Stimulated activated CD8-positive, alpha-beta memory T cell treated with anti-CD3 and anti-CD28 coated beads, Interleukin-15, amount 100 ng/mL, for 24 hours (primary cell): ENCODE measurements around the gene DGKK.
"Not testable (repeated sequence)": the region's sequence is repeated elsewhere in the genome, so short reads cannot be mapped to it uniquely, and the experiment has no call there.

Experiments
- DNase-seq: peaks from one replicate; pipeline ENCODE4 v3.0.0-alpha.2; 2020; ENCODE audit warnings: low read depth

Gene DGKK

DNA sequence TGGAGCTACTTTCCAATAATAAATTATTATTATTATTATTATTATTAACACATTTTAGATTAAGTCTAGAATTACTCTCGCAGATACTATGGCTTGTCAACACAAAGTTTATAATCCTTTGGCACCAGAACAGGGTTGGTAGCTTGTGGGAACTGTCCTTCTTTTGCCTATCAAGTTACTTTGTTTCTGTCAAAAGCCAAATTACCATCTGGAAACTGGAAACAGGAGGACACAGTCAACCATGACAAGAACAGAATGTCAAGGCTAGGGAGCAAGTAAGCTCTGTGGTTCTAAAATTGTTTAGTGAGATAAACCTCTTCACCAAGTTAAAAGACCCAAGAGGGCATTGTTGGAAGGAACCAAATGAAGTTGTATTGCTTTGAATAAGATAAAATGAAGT, 42.5 kb downstream of the DGKK start:
- no peak for DNase-seq

DNA sequence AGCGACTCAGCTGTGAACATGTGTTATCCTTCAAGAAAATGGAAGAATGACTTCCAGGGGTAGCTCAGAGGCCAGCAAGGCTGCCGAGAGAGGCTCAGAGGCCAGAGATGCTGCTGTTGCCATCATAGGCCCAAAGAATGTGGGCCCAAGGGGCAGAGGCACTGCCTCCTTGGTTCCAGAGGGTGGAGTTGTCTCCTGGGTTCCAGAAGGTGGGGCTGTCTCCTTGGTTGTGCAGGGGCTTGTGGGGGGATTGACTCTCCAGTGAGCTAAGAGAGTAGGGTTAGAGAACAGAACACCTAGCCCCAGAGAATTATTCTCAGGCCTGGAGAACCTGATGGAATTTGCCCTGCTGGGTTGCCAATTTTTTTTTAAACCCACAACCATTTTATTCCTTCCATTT, 62.6 kb downstream of the DGKK start:
- no peak for DNase-seq

DNA sequence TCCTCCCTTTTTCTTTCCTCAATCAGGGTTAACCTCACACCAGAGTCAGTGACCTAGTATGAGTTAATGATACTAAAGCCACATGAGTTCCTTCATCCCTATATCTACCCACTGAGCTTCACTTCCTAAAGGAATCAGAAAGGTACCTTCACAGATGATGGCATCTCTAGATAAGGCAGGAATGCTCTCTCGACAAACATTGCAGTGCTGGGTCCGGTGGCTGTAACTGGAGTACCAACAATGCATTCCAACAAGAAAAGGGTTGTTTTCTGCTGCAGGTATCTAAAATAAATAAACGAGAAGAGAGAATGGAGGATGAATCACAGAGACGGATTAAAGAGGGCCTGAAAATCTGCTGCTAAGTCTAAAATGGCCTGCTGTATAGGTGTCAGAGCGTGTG, 66.7 kb downstream of the DGKK start:
- no peak for DNase-seq

DNA sequence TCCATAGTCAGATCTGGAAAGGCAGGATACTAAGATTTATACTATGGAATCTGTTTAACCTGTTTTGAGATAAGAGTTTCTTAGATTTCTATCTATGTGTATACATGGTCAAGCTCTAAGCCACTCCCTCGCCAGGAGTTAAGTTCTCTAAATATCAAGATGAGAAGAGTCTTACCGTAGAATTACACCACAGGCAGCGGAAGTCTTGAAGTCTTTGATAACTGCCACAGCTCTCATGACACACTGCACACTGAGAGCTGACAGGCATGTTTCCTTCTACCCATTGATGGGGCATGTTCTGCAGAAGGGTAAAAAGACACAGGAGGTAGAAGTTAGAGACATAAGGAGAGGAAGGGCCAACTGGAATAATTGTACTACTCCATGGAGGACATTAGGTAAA, 67.7 kb downstream of the DGKK start:
- DNase-seq, result no peak

DNA sequence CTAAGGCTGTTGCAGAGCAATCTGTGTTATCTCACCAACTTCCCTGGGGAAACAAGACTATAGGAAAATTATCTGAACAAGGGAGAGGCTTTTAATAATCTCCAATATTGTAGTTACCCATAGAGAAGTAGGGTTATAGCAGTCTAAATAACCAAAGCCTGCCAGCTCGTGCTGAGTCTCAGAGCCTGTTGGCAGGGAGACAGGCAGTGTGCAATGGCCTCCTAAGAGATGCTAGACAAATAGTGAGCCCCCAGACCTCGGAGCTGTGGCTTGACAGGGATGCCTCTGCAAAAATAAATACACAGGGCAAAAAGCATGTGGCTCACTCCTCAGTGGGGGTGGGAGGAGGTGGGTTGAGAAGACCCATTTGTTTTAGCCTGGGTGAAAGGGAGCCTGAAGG, 76.7 kb downstream of the DGKK start:
- DNase-seq, result no peak

DNA sequence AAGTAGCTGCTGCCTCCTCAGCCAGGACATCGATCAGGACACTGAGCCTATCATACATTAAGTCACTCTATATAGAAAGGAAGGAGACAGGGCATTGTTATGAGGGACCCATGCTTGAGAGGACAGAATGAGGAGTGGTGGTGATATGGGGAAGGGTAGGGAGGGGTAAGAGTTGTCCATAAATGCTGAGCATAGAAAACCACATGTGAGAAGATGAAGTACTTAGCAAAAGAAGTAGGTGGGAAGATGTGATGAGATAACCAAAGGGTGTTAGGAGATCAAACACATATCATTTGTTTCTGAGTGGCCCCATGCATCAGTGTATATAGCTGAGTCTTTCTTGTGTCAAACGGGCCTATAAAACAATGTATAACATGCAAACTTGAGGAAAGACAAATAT, 84.1 kb downstream of the DGKK start:
- DNase-seq, result no peak

DNA sequence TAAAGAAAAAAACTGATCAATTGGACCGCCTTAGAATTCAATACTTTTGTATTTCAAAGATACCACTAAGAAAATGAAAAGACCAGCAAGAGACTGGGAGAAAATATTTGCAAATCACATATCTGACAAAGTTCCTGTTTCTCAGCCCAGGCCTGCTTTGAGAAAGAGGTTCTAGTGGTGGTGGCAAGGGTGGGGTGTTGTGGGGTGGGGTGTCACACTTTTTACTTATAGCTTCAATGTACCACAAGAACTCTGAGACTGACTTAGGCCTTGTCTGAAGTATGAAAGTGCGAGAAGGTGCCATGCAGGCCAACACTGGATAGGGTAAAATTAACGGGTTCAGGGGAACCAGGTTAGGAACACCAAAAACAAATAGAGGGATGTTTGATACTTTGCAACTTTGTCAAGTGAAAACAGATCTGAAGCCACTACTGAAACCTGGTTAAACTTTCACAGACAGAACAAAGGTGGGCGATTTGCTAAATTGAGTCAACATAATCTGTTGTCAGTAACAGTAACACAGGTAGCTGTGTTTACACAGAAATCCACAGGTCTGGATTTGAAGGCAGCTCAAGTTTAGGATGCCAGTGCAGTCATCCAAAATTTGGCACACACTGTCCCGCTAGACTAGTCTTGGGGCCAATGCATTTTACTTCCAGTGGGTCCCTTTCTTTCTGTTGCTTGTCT, 88.8 kb downstream of the DGKK start:
- DNase-seq, result no peak

DNA sequence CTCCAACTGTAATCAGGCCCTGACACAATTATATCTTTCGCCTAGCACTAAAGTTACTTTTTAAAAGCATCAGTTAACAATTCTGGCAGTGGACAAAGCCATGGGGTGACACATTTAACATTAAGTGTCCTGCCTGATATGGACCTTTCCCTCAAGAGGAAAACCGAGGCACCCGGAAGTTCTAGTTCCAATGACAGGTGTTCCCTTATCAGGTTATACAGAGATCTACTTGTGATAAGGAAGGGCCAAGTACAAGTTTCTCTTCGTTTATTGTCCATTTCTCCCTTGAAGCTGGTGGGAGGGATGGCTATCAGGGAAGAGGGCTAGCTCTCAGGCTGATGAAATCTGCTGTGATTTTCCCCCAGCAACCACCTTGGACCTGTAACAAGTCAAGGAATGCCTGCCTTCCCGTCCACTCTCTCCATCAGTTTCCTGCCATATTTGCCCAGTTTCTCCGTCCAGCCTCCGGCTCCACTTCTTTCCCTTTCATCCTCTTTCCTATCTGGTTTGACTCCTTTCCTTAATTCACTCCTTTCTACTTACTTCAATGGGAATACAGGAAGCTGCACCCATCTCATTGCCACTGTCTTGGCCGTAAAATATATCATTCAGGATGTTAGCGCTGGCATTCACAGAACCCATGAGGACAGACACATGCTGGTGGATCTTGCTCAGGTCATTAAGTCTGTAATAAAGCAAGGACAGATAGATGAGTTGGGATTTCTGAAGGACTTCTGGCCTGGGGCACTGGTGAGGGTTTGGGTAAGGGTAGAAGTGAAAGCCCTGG, 95.0 kb downstream of the DGKK start:
- DNase-seq, result no peak

DNA sequence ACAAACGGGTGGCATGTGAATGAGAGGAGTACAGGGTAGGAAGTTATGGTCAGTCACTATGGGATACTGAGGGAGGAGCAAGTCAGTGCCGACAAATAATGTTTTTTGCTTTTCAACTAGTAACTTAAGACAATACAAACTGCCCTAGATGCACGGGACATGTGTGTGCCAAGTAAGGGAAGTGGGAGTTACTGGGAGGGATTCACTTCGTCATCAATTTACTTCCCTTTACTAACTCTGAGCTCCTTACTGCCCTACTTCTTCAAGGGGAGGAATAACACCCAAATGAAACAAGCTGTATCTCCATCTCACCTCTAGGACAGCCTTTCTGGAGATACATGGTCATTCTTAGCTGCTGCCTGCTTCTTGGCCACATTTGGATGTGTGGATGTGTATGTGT, 97.7 kb downstream of the DGKK start:
- DNase-seq, result no peak

DNA sequence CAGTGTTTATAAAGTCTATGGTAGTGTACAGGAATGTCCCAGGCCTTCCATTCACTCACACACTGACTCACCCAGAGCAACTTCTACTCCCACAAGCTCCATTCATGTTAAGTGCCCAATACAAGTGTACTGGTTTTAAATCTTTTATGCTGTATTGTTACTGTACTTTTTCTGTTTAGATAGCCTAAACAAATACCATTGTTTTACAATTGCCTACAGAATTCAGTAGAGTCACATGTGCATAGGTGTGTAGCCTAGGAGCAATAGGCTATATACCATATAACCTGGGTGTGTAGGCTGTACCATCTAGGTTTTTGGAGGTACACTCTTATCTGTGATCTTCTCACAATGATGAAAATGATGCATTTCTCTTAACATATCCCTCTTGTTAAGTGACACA, 126.7 kb downstream of the DGKK start:
- DNase-seq, result no peak

DNA sequence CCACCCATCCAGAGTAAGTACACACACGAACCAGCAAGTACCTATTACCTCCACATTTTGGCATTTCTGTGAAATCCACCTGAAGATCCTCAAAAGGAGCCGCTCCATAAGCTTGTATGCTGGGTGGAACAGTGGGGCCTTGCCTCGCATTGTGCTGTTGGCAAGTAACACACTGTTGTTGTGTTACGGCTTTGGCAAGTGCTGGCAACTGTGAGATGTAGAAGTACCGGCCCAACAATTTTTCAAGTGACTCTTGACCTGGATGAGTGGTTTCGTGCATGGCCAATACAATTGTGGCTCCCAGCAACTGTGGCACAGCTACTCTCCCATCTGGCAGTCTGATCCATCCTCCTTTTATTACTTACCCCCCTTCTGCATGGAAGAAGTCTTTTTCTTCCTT, 137.3 kb downstream of the DGKK start:
- no peak for DNase-seq

DNA sequence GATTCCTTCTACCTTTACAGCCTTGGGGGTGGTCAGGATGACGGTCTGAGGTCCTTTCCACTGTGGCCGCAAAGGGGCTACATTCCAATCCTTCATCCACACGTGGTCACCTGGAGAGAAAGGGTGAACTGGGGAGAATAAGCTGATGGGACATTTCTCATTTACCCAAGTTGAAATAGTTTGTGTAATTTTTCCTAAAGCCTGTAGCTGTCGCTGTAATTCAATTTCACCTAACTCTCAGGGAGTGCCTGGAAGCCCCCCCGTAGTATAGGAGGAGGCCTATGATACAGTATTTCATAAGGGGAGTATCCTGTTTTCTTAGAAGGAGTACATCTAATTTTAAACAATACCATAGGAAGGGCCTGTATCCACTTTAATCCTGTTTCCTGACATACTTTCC, 138.0 kb downstream of the DGKK start:
- DNase-seq, result not testable (repeated sequence)

DNA sequence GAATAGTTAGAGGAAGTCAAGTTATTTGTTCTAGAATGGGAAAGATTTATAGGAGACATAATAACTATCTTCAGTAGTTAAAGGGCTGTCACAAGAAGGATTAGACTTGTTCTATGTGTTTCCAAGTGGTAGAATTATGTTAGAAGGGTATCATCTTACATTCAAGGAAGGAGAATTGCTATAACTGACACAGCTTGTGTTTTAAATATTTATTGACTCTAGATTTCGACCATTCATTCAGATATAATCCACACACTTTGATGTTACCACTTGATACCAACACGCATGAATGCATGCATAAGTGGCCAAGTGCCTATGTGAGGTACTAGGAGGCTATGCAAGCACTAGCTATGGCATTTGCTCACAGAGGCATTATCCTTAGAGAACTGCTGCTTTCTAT, 143.4 kb downstream of the DGKK start:
- DNase-seq, result no peak
